GM18502 (cell line): ENCODE results near the gene APP.

Experiments
- ATAC-seq: cut with Tn5 transposase; IDR thresholded peaks from one replicate; pipeline ENCODE4 v1.9.1; 2021; ENCODE audit warnings: mild to moderate bottlenecking; ENCODE audit not compliant: unreplicated experiment, poor library complexity

Gene APP

GRCh38 chr21:26072666-26073615, 97.6 kb downstream of the APP start:
- no peak for ATAC-seq

GRCh38 chr21:26070822-26071425, 99.6 kb downstream of the APP start:
- ATAC-seq = peak; percentile 79

GRCh38 chr21:26070121-26070520, 100.4 kb downstream of the APP start:
- ATAC-seq = no peak

GRCh38 chr21:26068776-26069175, 101.8 kb downstream of the APP start:
- no peak for ATAC-seq

GRCh38 chr21:26067836-26068594, 102.6 kb downstream of the APP start:
- ATAC-seq = no peak

- no peak for ATAC-seq
These were observed 106.1 kb downstream of the APP start for GRCh38 chr21:26064506-26064905.

- no peak for ATAC-seq
These were observed 109.1 kb downstream of the APP start for GRCh38 chr21:26061437-26061836.

- ATAC-seq = no peak
These were observed 110.0 kb downstream of the APP start for GRCh38 chr21:26060335-26061115.

GRCh38 chr21:26057477-26058170, 112.9 kb downstream of the APP start:
- no peak for ATAC-seq

GRCh38 chr21:26055841-26056264, 114.7 kb downstream of the APP start:
- ATAC-seq = no peak

- ATAC-seq = no peak
These were observed 115.6 kb downstream of the APP start for GRCh38 chr21:26055010-26055409.

- ATAC-seq = no peak
These were observed 118.5 kb downstream of the APP start for GRCh38 chr21:26052057-26052456.

GRCh38 chr21:26050857-26051256, 119.7 kb downstream of the APP start:
- ATAC-seq = no peak

GRCh38 chr21:26049803-26050202, 120.8 kb downstream of the APP start:
- ATAC-seq = no peak

- no peak for ATAC-seq
These were observed 123.1 kb downstream of the APP start for GRCh38 chr21:26047279-26047967.

GRCh38 chr21:26043891-26044290, 126.7 kb downstream of the APP start:
- no peak for ATAC-seq

- no peak for ATAC-seq
These were observed 128.2 kb downstream of the APP start for GRCh38 chr21:26042181-26042876.

- ATAC-seq = no peak
These were observed 129.0 kb downstream of the APP start for GRCh38 chr21:26041431-26042180.
